GOT3 (cell line): Measurements from ENCODE around the gene SRGAP1.
"Not testable (repeated sequence)": the region's sequence is repeated elsewhere in the genome, so short reads cannot be mapped to it uniquely, and the experiment has no call there.

Source experiments
- DNase-seq: peaks from one replicate; lab custom pipeline; 2025; ENCODE audit warnings: mixed read lengths; lab: John Stamatoyannopoulos, UW

SRGAP1 gene

DNA sequence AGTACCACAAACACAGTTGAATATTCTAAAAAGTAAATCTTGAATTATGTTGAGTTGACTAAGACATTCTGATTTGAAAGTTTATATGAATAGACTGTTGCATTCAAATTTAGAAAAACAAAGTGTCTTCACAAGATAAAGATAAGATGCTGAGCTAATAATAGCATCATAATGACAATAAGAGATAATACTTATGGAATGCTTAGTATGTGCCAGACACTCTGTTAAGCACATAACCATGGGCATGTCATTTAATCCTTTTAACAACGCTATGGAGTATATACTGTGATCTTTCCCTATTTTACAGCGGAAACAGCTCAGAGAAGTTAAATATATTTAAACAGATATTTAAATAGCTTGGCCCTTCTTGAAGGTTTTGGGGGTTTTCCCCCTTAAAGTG, 163.4 kb downstream of the SRGAP1 start:
- no peak for DNase-seq

- no peak for DNase-seq
These were observed 164.1 kb downstream of the SRGAP1 start for GRCh38 chr12:64008596-64008995.

DNA sequence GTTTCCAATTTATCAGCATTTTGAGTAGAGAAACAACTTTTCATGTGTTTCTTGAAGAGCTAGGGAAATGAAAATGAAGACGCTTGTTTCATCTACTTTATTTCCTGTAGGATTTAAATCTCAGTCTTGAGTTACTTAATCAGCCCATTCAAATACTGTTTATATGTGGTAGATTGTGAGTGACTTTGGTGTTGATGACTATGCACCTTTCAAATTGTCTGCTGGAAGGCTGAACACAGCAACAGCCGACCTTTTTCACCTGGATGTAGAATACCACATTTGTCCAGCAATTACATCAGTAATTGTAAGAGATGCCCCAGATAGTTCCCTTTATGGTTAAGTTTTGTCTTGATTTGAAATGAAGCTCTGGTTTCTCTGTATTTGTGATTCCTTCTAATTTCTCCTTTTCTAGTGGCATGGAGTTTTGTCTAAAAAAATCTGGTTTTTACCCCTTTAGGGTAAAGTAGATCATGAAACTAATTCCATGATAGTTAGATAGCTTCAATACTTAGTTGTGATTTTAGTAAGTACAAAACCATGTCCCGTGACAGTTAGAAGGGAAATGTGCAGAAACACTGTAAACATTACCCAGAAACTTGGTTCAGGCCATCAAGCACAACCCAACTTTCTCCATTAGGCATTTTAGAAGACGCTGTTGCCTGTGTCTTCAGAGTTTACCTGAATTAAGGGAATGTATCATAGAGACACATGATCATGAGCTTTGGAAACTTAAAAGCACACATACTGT, 165.0 kb downstream of the SRGAP1 start:
- DNase-seq = no peak

DNA sequence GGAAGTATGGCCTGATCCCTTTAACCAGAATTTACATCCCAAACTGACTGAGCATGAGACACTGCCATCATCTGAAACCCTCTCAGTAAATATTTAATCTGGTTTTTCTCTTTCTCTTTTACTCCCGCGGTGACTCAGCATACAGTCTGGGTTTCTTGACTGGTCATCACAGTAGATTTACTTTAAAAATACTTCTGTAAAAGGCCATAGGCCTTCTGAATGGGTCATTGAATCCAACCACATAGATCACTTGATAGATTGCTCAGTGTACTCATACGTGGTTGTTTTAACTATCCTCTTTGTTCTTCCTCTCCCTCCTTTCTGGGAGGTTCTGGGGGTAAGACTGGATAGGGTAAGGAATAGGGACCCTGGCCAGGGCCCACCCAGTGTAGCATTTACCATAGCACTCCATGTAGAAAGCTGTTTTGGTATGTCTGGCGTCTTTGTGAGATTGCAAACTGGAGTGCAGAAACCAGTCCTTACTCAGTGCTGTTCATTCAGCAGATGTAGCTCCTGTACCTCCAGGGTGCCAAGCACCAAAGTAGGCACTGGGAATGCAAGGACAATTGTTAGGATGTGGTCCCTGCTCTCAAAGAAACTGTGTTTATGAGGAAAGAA, 165.7 kb downstream of the SRGAP1 start:
- DNase-seq = no peak

DNA sequence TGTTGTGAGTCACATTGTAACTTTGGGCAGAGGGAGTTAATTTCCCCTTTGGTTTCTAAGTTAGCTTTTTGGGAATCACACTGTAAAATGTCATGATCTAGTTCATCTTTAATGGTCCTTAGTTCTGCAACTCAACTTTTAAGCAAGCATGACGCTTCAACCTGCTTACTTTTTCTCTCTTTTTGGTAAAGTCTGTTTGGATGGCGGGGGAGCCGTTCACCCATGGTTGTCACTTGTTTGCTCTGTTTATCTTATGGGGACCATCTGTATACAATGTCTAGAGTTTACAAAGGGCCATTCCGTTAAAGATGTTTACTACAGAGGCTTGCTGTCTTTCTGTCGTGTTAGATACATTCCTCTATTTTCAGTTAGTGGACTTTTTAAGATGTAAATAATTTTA, 172.0 kb downstream of the SRGAP1 start:
- DNase-seq = no peak

DNA sequence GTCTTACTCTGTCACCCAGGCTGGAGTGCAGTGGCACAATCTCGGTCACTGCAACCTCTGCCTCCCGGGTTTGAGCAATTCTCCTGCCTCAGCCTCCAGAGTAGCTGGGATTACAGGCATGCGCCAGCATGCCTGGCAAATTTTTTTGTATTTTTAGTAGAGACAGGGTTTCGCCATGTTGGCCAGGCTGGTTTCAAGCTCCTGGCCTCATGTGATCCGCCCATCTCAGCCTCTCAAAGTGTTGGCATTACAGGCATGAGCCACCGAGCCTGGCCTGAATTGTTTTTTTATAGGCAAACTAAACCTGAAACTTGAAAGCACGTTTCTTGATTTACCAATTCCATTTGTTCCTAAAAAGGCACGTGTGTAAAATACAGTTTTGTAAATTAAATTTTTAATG, 173.6 kb downstream of the SRGAP1 start:
- not testable (repeated sequence) for DNase-seq

DNA sequence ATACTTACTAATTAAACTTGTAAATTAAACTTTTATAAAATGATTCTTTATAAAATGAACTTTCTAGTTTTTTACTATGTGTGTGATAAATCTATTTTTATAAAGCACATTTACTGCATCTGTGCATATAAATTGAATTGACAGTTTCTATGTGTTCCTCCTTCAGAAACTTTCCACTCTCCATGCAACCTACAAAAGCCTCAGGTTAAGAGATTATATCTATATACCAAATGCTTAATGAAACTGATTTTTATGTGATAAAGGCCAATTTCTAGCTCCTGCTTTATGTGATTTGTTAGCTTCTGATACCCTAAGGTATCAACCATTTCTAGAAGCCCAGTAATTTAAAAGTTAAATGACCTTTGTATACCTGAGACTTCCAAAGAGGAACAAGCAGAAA, 174.0 kb downstream of the SRGAP1 start:
- no peak for DNase-seq

GRCh38 chr12:64019101-64019500, 174.6 kb downstream of the SRGAP1 start:
- DNase-seq = no peak

DNA sequence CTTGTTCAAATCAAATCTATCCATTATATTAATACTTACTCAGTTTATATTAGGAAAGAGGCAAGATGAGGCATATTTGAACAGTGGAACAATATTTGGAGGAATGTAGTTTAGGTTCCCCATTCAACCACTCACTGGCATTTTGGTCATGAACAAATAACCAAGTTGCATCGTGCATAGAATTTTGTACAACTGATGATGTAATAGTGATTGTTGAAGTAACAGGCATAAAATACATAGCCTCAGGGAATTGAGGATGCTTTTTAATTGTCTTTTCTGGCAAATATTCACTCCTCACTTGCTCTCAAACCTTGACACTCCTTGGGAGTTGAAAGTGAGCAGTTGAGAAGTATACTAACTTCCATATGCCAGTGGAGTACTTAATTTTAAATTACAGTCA, 175.2 kb downstream of the SRGAP1 start:
- no peak for DNase-seq

GRCh38 chr12:64025174-64025958, 180.9 kb downstream of the SRGAP1 start:
- DNase-seq = no peak

DNA sequence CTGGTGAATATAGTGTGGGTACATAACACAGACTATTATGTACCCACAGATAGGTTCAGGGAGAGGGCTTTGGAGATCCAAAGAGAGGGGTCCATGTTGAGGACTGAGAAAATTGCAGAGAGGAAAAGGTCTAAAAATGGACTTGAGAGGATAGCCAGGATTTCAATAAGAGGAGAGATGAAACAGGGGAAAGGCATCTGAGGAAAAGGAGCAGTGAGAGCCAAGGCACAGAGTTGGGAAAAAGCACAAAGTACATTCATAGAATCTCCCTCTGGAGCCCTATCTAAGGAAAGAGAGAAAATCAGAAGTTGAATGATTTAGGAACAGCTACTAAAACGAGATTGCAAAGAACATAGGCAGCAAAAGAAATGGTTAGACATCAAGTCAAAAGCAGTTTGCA, 182.8 kb downstream of the SRGAP1 start:
- no peak for DNase-seq

DNA sequence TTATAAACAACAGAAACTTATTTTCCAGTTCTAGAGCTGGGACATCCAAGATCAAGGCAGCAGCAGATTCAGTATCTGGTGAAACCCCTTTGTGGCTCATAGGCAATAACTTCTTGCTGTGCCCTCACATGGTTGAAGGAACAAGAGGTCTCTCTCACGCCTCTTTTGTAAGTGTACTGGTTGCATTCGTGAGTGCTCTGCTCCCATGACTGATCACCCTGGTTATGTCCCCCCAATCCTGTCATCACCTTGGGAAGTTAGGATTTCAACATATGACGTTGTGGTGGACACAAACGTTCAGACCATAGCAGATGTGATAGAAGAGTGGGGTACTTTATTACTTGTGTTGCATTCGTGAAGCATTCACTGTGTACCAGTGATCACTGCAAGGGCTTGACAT, 184.0 kb downstream of the SRGAP1 start:
- DNase-seq = no peak

DNA sequence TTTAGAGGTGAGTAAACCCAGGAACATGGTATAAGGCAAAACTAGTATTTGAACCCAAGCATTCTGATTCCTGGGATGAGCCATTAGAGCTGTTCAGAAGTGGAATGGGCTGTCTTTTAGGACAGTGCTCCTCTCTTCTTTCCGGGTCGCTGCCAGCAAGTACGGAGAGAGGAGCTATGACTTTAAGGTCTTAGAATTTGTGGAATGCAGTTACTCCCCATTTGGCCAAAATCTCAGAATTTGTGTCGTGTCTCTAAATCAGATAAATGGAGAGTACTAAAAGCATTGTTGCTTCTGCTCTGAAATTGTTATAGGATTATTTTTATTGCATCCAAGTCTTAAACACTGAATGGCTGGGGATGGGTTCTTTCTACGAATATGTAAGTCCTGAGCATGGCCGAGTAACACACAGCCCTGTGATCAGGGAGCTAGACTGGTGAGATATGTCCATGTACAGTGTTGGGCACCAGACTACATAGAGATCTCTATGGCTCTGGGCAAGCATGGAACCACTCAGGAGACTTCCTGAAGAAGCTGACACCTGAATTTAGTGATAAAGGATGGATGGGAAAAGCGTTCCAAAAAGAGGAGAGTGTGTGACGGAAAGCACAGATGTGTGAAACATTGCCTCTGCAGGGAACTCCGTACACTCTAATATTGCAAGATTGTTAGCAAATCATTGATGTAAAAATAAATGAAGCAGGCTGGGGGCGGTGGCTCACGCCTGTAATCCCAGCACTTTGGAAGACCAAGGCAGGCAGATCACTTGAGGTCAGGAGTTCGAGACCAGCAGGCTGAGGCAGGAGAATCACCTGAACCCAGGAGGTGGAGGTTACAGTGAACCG, 184.7 kb downstream of the SRGAP1 start:
- DNase-seq = no peak

GRCh38 chr12:64030155-64030554, 185.7 kb downstream of the SRGAP1 start:
- DNase-seq = no peak

- DNase-seq = not testable (repeated sequence)
These were observed 189.6 kb downstream of the SRGAP1 start for GRCh38 chr12:64034056-64034455.

DNA sequence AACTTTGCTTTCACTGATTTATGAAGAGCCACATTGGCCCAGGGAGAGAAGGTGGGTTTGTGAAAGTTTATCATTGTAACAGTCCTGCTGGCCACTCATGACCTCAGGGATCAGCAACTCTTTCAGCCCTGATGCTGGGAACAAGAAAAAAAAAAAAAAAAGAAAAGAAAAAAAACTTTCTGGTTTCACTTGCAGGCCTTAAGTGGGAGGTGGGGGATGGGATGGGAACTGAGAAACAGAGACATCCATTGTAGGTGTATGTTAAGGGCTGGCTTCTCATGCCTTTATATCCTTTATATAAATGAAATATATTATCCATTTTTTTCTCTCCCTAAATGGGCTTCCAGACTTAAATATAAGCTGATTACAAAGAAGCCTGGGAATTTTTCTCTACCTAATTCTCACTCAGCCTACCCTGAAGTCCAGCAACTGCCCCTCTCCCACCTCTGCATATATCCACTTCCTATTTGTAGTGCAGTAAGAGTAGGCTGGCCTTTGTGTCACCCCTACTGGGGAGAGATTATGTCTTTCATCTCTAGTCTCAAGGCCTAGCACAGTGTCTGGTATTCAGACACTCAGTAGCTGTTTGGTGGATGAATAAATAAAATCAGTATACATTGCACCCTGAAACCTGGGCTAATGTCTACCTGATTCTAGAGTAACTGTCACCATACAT, 190.5 kb downstream of the SRGAP1 start:
- no peak for DNase-seq

- no peak for DNase-seq
These were observed 191.9 kb downstream of the SRGAP1 start for GRCh38 chr12:64036414-64036813.

- no peak for DNase-seq
These were observed 194.9 kb downstream of the SRGAP1 start for GRCh38 chr12:64039281-64039871.

- DNase-seq = no peak
These were observed 198.4 kb downstream of the SRGAP1 start for GRCh38 chr12:64042911-64043310.

DNA sequence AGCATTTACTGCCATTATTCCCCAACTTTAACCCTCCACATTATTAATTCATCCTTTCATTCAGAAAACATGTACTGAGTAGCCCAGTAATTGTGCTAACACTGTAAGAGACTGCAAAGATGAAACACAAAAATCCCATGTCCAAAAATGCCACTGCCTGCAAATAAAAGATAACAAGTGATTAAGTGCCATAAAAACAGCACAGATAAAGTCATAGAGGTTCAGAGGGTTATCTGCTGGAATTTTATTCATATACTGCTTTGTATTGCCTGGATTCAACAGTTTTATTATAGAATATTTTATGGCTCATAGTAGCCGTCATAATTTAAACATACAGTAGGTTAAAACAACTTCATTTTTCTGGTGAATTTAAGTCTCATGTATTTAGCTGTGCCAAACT, 199.7 kb downstream of the SRGAP1 start:
- DNase-seq = no peak

DNA sequence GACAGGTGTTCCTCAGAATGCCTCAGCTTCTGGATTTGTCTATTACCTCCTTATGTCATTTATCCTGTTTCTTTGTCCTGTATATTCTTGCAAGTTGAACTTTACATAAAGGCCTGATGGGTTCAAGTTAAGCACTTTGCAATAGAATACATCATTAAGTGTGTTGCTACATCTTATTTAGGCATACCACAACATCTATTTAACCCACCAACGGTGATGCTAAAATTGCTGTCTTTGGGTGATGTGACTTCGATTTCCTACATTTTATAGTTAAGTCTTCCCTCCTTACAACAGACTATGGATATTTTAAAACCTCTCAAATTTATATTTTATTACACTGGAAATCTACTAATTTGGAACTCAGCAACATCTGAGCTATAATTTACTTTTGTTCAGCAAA, 206.6 kb downstream of the SRGAP1 start:
- DNase-seq = no peak
